Fibroblast of villous mesenchyme (primary cell): ENCODE data around the gene SCMH1. TPM values are rescaled to one million over a fixed set of nuclear protein-coding genes. Genes with fewer than 3 reads are reported as not detected.
A peak's percentile ranks its signal among the peaks of the same experiment; 100 is the strongest.
"Not testable (repeated sequence)": the region's sequence is repeated elsewhere in the genome, so short reads cannot be mapped to it uniquely, and the experiment has no call there.

Experiments used
- DNase-seq: peaks from one replicate; pipeline ENCODE4 v3.0.0-alpha.2; 2010; ENCODE audit warnings: low read depth
- H3K4me3 ChIP-seq: 2 replicates; pipeline ENCODE4 v1.5.1; 2011; ENCODE audit warnings: low read depth, mild to moderate bottlenecking, low read length
- total RNA-seq: library from RNA; depleted of rRNA; stranded (reverse); fragments of >200 nt; gene quantifications from 2 replicates; pipeline ENCODE4 v1.2.3, GENCODE V29; 2012
- TF ChIP-seq, protein P1 (sequence below): IDR thresholded peaks from 2 replicates; pipeline ENCODE4 v1.5.1; 2012; ENCODE audit warnings: low read depth, mild to moderate bottlenecking, low read length; ENCODE audit not compliant: insufficient read depth

Gene SCMH1
- total RNA-seq, 1 donor, result 19.4 TPM

DNA sequence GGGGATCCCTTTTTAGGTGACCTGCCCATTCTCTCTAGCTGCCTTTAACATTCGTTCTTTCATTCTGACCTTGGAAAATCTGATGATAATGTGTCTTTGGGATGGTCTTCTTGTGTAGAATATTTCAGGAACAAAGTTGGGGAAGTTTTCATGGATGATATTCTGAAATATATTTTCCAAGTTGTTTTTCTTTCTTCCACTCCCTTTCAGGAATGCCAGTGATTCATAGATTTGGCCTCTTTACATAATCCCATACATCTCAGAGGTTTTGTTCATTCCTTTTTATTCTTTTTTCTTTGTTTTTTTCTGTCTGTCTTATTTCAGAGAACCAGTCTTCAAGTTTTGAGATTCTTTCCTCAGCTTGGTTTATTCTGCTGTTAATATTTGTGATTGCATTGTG lies 13.9 kb upstream of the SCMH1 start:
- TF ChIP-seq, protein P1, sequence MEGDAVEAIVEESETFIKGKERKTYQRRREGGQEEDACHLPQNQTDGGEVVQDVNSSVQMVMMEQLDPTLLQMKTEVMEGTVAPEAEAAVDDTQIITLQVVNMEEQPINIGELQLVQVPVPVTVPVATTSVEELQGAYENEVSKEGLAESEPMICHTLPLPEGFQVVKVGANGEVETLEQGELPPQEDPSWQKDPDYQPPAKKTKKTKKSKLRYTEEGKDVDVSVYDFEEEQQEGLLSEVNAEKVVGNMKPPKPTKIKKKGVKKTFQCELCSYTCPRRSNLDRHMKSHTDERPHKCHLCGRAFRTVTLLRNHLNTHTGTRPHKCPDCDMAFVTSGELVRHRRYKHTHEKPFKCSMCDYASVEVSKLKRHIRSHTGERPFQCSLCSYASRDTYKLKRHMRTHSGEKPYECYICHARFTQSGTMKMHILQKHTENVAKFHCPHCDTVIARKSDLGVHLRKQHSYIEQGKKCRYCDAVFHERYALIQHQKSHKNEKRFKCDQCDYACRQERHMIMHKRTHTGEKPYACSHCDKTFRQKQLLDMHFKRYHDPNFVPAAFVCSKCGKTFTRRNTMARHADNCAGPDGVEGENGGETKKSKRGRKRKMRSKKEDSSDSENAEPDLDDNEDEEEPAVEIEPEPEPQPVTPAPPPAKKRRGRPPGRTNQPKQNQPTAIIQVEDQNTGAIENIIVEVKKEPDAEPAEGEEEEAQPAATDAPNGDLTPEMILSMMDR, result no peak
- DNase-seq, result no peak

DNA sequence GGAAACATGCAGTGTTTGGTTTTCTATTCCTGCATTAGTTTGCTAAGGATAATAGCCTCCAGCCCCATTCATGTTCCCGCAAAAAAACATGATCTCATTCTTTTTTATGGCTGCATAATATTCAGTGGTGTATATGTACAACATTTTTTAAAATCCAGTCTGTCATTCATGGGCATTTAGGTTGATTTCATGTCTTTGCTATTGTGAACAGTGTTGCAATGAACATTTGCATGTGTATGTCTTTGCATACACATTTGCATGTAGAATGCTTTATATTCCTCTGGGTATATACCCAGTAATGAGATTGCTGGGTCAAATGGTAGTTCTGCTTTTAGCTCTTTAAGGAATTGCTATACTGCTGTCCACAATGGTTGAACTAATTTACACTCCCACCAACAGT lies 9.0 kb upstream of the SCMH1 start:
- DNase-seq, H3K4me3 ChIP-seq: not testable (repeated sequence)

More for the DNA sequence above, 13.9 kb upstream of the SCMH1 start:
- no peak overlapping the region for H3K4me3 ChIP-seq

DNA sequence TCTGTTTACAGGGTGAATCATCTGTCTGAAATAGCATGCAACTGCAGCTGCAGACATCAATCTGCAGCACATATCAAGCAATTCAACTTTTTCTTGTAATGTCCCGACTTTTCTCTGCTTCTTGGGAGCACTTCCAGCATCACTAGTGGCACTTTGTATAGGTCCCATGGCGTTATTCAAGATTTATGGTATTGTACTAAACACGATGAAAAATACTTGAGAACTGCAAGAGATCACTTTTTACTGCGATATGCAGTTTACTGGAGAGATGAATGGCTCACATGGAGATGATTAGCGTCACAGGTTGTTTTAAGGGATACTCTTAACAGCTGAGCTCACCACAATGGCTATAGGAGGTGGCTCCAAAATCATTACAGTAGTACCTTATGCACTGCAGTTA lies 7.2 kb upstream of the SCMH1 start:
- no peak overlapping the region for H3K4me3 ChIP-seq
- no peak for DNase-seq
- TF ChIP-seq, protein P1, result no peak

DNA sequence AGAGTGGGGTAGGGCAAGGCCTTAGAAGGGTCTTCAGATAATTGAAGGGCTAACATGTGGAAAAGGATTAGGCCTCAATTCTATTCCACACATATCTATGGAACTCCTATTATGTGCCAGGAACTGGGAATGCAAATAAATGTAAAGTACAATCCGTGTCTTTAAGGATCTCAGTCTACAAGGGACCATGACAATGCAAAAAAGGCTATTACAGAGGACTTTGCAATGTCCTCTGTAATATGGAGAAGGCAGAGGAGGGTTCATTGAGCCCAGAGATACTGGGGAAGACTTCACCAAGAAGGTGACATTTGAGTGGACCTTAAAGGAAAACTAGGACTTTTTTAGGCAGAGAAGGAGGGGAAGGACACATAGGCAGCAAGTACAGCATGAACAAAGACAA lies 4.5 kb upstream of the SCMH1 start:
- no peak overlapping the region for H3K4me3 ChIP-seq
- DNase-seq, result no peak
- TF ChIP-seq, protein P1, result no peak

DNA sequence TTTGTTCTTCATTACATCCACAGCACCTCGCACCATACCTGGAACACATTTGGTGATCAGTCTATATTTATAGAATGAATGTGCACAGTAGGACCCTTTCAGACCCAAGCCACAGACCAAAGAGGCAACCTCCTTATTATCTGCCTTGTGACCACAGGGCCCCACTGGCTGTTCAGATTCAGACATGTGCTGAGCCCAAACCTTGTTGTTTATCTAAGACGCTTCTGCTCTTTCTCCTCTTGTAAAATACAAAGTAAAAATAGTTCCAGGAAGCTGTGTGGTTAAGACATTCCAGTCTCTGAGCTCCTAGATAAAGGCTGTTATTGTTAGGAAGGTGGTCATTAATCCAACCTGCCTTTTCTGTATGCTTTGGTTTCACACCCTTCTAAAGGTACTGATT lies 3.6 kb upstream of the SCMH1 start:
- no peak overlapping the region for H3K4me3 ChIP-seq
- TF ChIP-seq, protein P1, result no peak
- peak; percentile 80 for DNase-seq

DNA sequence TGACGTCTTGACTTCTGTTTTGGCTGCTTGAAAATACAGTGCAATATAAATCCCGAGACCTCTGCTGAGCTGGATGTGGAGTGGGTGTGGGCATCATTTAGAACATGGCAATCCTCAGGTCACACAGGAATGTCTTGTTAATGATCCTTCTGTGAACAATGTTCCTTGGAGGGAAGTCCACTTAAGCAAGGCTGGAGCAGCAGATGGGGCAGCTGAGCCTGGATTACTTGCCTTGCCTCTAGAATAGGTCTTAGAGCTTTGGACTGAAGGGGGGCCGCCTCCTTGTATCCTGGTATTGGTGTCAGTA lies 926 bp upstream of the SCMH1 start:
- TF ChIP-seq, protein P1, result no peak
- no peak for DNase-seq
- peak overlapping the region; percentile 65 for H3K4me3 ChIP-seq

DNA sequence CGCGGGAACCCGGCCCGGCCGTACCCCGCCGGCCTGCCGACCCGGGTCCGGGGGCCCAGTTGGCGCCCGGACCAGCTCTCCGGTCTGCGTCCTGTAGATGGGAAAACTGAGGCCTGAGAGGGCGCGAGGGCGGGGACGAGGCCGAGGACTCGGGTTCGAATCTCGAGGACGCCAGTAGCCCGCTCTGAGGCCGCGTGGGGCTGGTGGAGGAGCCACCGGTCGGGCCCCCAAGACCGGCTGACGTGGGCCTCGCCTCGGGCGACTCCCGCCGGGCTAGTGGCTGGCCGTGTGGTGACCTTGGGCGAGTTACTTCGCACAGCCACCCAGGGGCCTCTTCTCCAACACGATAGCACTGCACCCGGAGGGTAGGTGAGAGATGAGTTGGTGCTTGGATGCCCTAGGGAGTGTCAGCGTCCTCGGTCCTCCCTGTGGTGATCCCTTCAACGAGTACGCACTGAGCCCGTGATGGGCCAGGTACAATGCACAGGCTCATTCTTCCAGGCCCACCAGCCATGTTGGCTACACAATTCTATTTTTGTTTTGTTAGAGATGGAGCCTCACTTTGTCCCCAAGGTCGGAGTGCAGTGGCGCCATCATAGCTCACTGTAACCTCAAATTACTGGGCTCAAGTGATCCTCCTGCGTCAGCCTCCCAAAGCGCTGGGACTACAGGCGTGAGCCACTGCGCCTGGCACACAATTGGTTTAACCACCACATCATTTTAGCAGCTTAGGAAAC lies 404 bp upstream of the SCMH1 start:
- TF ChIP-seq, protein P1, result no peak
- DNase-seq, result no peak
- H3K4me3 ChIP-seq, result peak overlapping the region; percentile 65
